GM12874 (cell line): ENCODE results near the gene PPP6R3.

Experiments
- CTCF ChIP-seq: IDR thresholded peaks from 2 replicates; pipeline ENCODE4 v1.5.1; 2011; ENCODE audit warnings: low read depth, mild to moderate bottlenecking, control low read depth, low read length, moderate library complexity; ENCODE audit not compliant: insufficient read depth

PPP6R3 gene

GRCh38 chr11:68641880-68642279 is 181.3 kb downstream of the PPP6R3 start:
- TF ChIP-seq CTCF: no peak

DNA sequence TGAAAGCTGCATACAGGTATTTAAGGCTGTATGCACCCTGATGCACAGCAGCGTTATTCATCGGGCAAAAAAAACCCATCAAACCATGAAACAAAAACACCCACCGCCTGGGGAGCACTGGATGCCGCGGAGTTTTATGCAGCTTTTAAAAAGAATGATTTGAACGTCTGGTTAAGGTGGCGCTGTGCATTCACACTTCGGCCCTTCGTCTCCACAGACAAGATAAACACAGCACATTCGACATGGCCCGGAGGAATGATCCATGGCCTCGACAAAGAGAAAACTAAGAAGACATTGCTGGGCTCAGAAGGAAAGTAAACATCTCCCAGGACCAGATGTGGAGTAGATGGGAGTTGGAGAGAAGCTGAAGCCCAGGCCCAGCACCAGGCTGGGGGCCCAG is 183.0 kb downstream of the PPP6R3 start:
- TF ChIP-seq CTCF: no peak

DNA sequence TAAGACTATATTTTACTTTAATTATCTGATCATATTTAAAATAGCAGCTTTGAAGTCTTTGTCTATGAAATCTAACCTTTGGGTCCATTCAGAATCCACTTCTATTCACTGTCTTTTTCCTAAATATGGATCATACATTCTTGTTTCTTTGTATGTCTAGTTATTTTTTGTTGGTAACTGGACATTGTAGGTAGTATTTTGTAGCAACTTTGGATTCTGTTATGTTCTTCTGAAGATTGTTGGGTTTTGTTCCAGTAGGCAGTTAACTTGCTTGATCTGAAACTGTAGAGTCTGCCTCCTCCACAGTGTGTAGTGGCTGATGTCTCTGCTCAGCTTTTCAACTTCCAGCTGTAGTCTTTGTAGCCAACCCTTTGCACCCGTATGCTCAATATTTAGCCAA is 186.3 kb downstream of the PPP6R3 start:
- TF ChIP-seq CTCF: no peak

DNA sequence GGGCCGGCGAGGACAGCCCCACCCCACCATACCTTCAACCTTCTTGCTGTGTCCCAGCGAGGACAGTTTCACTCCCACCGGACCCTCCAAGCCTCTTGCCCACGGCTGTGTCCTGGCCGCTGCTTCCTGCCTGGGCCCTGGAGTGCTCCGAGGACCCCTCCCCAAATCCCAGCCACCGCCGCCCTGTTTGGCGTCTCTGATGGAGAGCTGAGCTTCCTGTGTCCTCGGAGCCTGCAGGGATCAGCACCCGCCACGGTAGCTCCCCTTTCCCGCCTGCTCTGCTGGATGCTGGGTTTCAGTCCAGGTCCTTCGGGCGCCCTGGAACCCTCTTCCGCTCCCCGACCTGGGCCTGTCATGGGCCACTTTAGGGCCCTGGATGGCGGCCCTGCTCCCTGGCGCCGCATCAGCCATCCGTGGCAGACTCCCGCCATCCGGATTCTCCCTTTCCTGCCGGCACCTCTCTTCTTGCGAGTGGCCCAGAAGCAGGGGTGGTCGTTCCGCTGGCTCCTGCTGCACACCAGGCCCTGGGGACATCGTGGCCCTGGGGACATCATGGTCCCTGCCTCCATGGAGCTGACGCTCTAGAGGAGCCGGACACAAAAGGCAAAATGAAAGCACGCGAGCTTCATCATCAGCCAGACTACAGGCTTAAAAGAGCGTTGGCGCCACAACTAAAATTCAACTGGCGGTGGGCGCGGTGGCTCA is 189.5 kb downstream of the PPP6R3 start:
- TF ChIP-seq CTCF: no peak

DNA sequence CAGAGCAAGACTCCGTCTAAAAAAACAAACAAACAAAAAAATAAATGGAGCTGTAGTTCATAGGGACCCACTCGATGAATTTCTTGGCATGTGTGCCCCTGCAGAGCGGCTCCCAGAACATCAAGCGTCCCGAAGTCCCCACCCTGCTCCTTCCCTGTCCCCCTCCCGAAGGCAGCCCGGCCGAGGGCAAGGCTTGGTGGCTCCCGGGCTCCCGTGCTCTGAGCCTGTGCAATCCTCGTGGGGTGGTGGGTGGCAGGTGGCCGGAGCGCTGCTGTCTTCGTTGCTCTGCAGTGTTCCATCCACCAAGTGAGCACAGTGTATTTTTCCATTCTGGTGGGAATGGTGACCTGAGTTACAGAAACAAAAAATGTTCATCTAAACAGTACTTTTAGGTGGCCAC is 190.2 kb downstream of the PPP6R3 start:
- no peak for TF ChIP-seq CTCF

GRCh38 chr11:68651208-68651984 is 190.8 kb downstream of the PPP6R3 start:
- TF ChIP-seq CTCF: no peak

DNA sequence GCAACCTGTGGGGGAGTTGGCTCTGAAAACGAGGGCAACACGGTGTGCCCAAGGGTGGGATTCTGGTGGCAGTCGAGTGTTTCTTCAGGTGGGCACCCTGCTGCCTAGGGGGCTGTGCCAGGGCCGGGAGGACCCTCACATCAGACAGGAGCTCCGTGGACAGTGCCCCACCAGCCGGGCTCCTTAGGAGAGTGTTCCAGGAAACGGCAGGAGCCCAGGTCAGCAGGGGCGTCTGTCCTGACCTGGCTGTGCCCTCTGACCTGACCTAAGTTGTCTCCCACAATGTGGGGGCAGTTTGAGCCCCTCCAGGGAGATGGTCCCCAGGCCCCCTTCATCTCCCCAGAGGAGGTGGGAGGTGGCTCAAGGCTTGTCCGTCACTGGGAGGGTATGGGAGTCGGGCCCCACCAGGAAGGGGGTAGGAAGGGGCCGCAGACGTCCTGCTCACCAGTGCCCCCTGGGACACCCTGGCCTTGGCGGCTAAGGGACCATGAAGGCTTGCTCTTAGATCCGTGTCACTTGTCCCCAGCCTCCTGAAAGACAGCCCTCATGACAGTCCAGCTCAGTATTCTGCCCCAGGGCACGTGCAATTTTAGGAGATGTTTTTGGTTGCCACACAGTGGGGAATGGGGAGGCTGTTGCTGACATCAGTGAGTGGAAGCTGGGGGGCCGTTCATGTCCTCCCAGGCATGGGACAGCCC is 191.6 kb downstream of the PPP6R3 start:
- no peak for TF ChIP-seq CTCF
